Activated CD4-positive, alpha-beta T cell treated with anti-CD3 and anti-CD28 coated beads, Interleukin-2, amount 10 ng/mL, durations not matched to agents 24 days and 14 days (primary cell): ENCODE measurements around the gene CNIH3. TPM values are rescaled to one million over a fixed set of nuclear protein-coding genes. Genes with fewer than 3 reads are reported as not detected.

Source experiments
- DNase-seq: peaks from one replicate; pipeline ENCODE4 v3.0.0; 2022
- H3K27ac Mint-ChIP-seq: one replicate; pipeline ENCODE4 v1.8.0; 2022; ENCODE audit warnings: mild to moderate bottlenecking, mixed read lengths
- H3K27me3 Mint-ChIP-seq: one replicate; pipeline ENCODE4 v1.8.0; 2022; ENCODE audit warnings: mixed read lengths
- H3K36me3 Mint-ChIP-seq: one replicate; pipeline ENCODE4 v1.8.0; 2022; ENCODE audit warnings: low read depth, mild to moderate bottlenecking, mixed read lengths
- H3K4me1 Mint-ChIP-seq: one replicate; pipeline ENCODE4 v1.8.0; 2021; ENCODE audit warnings: mixed read lengths
- H3K4me3 Mint-ChIP-seq: one replicate; pipeline ENCODE4 v1.8.0; 2022; ENCODE audit warnings: mild to moderate bottlenecking, moderate library complexity, mixed read lengths
- H3K9me3 Mint-ChIP-seq: one replicate; pipeline ENCODE4 v1.8.0; 2021; ENCODE audit warnings: mixed read lengths
- intact Hi-C: fragments of 100-400 bp; cut with micrococcal nuclease; formaldehyde crosslinking; loops from one replicate; pipeline ENCODE4 v1.15.1; 2023
- total RNA-seq: library from RNA; stranded (reverse); gene quantifications from 2 replicates; pipeline ENCODE4 v1.2.3, GENCODE V29; 2022

CNIH3 gene
- total RNA-seq, 1 donor from 2014 or later, result 1.1 TPM

DNA sequence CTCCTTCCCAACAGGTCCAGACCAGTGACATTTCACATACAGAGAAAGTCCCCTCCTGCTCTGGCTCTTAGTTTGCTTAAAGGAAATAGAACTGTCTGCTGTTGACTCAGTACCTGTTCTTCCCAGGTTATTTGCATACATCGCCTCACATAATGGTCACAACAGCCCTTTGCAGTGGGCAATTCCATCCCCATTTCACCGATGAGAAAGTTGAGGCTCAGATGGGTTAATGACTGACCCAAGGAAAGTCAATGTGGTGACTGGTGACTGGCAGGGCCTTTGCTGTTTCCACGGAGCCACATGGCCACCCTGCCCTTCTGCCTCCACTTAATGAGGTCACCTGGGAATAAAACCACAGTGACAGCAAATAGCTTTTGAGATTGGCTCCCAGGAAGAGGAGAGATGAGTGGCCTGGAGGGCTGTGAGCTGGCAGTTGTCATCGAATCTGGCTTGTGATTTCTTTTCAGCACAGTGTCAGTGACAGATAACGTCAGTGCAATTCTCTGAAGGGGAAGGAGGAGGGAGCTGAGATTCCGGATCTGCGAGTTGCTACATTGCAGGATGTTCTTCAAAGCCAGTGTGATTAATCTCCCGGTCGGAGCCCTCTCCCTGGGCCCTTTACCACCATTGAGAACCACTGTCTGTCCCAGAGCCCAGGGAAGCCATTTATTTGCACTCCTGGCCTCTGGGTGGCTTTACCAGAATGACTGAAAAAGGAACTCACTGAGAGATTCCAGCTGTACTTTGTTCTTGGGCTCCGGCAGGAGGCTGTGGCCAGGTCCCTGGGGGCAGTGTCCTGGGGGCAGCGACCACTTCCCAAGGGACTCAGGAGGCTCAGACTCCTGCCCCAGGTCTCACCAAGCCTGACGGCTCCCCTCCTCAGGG is 117.2 kb downstream of the CNIH3 start:
- Mint-ChIP-seq H3K4me3 (no peak overlapping the region), H3K27me3 (peaks cover 3% of the 10 kb centered on the region), H3K9me3 (no peaks in the 10 kb centered on the region), H3K36me3 (no peaks in the 10 kb centered on the region), H3K4me1 (peaks cover 25% of the 10 kb centered on the region), H3K27ac (no peak overlapping the region)
- intact Hi-C loops, result no loop called here
- DNase-seq, result no peak

DNA sequence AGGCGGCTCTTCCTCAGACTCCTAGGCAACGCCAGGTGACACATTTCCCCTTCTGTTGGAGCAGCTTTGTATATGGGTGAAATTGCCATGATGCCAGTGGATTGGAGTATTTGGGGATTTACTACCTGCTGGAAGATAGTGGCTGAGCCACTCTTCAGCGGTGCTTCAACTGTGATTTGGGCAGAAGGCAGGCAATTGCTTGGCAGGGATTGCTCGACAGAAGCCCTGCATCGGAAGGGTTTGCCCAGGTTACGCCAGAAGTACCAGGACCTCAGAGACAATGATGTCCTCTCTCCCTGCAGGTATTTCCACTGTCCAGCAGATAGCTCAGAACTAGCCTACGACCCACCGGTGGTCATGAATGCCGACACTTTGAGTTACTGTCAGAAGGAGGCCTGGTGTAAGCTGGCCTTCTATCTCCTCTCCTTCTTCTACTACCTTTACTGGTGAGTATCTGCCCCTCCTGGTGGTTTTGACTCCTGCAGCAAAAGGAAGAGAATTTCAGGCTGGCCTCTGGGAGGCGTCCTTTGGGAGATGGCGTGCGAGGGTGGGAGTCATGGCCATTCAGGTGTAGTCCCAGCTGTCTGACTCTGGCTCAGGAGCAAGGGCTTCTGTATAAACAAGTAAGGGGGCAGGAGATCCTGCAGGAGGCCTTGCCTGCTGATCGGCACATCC is 118.3 kb downstream of the CNIH3 start:
- no peak overlapping the region for H3K27ac Mint-ChIP-seq
- H3K9me3 Mint-ChIP-seq, result no peaks in the 10 kb centered on the region
- no peaks in the 10 kb centered on the region for H3K36me3 Mint-ChIP-seq
- intact Hi-C loops, result no loop called here
- peaks cover 25% of the 10 kb centered on the region for H3K4me1 Mint-ChIP-seq
- H3K27me3 Mint-ChIP-seq, result peaks cover 6% of the 10 kb centered on the region
- DNase-seq, result no peak
- H3K4me3 Mint-ChIP-seq, result no peak overlapping the region

DNA sequence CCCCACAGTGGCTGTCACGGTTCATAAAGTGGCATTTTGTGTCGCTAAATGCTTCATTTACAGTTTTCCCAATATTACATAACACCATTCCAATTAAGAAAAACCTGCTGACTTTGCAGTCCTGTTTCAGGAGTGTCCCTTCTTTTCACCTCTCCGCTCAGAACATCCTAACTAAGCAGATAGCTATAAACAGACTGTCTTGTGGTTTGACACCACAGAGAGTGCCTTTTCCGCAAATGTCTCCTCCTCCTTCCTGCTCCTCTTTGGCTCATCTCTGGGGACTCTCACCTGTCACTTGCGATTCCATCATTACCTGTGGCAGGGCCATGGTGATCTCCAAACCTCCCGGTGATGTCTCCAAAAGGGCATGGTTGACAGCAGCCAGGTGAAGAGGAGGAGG is 119.0 kb downstream of the CNIH3 start:
- no peak overlapping the region for H3K4me3 Mint-ChIP-seq
- intact Hi-C loops, result no loop called here
- peak; percentile 70 for DNase-seq

DNA sequence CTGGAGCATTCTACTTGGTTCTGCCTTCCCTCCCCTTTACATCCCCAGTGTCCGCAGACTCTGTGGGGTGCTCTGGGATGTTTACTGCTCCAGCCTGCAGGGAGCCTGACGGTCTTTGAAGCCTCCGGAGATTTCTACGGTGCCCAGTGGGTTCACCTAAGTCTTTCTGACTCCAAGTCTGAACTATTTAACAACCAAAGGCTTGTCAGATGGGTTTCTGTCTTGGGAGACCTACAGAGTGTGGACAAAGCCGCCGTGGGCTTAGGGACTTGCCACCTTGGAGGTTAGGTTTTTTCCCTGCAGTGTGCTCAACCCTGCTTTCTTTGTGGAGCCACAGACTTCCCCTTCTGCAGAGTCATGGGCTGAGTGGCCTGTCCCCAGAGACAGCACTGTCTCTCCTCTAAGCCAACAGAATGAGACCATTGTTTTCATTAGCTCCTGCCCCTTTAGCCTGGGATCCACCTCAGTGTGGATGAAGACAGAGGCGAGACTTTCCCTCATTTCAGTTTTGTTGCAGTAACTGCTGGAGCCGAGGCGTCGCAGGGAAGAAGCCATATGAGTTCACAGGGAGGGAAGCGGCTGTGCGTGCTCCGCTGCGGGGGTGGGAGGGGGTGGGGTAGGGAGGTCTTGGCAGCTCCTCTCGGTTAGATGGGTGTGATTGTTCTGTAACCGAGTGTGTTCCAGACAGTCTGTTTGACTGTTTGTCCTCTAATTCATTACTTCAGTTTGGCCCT is 120.7 kb downstream of the CNIH3 start:
- intact Hi-C loops, result no loop called here
- no peak for DNase-seq
- H3K27ac Mint-ChIP-seq, result no peak overlapping the region
- no peaks in the 10 kb centered on the region for H3K36me3 Mint-ChIP-seq
- no peaks in the 10 kb centered on the region for H3K9me3 Mint-ChIP-seq
- peaks cover 30% of the 10 kb centered on the region for H3K4me1 Mint-ChIP-seq
- peaks cover 11% of the 10 kb centered on the region for H3K27me3 Mint-ChIP-seq
- no peak overlapping the region for H3K4me3 Mint-ChIP-seq

More for the DNA sequence above, 119.0 kb downstream of the CNIH3 start:
- no peaks in the 10 kb centered on the region for H3K9me3 Mint-ChIP-seq
- H3K27ac Mint-ChIP-seq, result no peak overlapping the region
- peaks cover 29% of the 10 kb centered on the region for H3K4me1 Mint-ChIP-seq
- no peaks in the 10 kb centered on the region for H3K36me3 Mint-ChIP-seq
- peaks cover 9% of the 10 kb centered on the region for H3K27me3 Mint-ChIP-seq

DNA sequence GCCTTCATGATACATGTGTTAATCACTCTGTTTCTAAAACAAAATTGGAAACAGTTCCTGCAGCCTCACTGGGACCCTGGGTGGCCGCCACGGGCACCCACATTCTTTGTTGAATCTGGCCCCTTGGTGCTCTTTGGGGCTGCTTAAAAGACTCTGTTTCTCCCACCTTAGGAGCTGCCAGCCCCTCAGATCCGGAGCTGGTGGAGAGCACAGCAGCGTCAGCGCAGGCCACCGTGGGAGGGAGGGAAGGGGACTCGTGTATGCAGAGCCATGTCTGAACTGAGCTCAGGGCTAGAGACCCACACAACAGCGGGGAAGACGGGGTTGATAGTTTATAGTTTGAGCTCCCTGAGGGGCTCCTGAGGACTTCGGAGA is 121.2 kb downstream of the CNIH3 start:
- intact Hi-C loops, result no loop called here
- Mint-ChIP-seq H3K4me3 (no peak overlapping the region), H3K4me1 (peaks cover 30% of the 10 kb centered on the region), H3K36me3 (no peaks in the 10 kb centered on the region), H3K27me3 (peaks cover 11% of the 10 kb centered on the region), H3K27ac (no peak overlapping the region), H3K9me3 (no peaks in the 10 kb centered on the region)
- no peak for DNase-seq

- H3K27ac Mint-ChIP-seq, result no peak overlapping the region
- no peaks in the 10 kb centered on the region for H3K9me3 Mint-ChIP-seq
- H3K36me3 Mint-ChIP-seq, result no peaks in the 10 kb centered on the region
- intact Hi-C loops, result no loop called here
- H3K4me3 Mint-ChIP-seq, result no peak overlapping the region
- no peak for DNase-seq
- peaks cover 18% of the 10 kb centered on the region for H3K4me1 Mint-ChIP-seq
- peaks cover 13% of the 10 kb centered on the region for H3K27me3 Mint-ChIP-seq
These were observed 123.3 kb downstream of the CNIH3 start for GRCh38 chr1:224739303-224739996.

GRCh38 chr1:224739997-224740684 is 124.0 kb downstream of the CNIH3 start:
- no peak overlapping the region for H3K4me3 Mint-ChIP-seq
- H3K9me3 Mint-ChIP-seq, result no peaks in the 10 kb centered on the region
- no peak for DNase-seq
- peaks cover 13% of the 10 kb centered on the region for H3K27me3 Mint-ChIP-seq
- H3K4me1 Mint-ChIP-seq, result peaks cover 14% of the 10 kb centered on the region
- intact Hi-C loops, result no loop called here
- no peak overlapping the region for H3K27ac Mint-ChIP-seq
- no peaks in the 10 kb centered on the region for H3K36me3 Mint-ChIP-seq

GRCh38 chr1:224740685-224741052 is 124.6 kb downstream of the CNIH3 start:
- H3K4me3 Mint-ChIP-seq, result no peak overlapping the region
- H3K36me3 Mint-ChIP-seq, result no peaks in the 10 kb centered on the region
- H3K27ac Mint-ChIP-seq, result no peak overlapping the region
- peaks cover 13% of the 10 kb centered on the region for H3K4me1 Mint-ChIP-seq
- no peak for DNase-seq
- intact Hi-C loops, result no loop called here
- peaks cover 13% of the 10 kb centered on the region for H3K27me3 Mint-ChIP-seq
- no peaks in the 10 kb centered on the region for H3K9me3 Mint-ChIP-seq

DNA sequence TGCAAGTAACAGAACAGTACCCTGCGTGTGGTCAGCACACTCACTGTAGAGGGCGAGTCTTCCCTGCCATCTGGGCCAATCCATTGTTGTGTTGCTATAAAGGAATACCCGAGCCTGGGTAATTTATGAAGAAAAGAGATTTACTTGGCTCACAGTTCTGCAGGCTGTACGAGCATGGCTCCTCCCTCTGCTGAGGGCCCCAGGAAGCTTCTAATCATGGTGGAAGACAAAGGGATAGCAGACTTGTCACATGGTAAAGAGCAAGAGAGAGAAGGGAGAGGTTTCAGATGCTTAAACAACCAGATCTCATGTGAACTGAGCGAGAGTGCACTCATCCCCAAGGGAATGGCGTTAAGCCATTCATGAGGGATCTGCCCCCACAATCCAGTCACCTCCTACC is 126.2 kb downstream of the CNIH3 start:
- peaks cover 11% of the 10 kb centered on the region for H3K27me3 Mint-ChIP-seq
- DNase-seq, result no peak
- no peaks in the 10 kb centered on the region for H3K36me3 Mint-ChIP-seq
- peaks cover 13% of the 10 kb centered on the region for H3K4me1 Mint-ChIP-seq
- intact Hi-C loops, result no loop called here
- no peak overlapping the region for H3K27ac Mint-ChIP-seq
- H3K4me3 Mint-ChIP-seq, result no peak overlapping the region
- H3K9me3 Mint-ChIP-seq, result no peaks in the 10 kb centered on the region

DNA sequence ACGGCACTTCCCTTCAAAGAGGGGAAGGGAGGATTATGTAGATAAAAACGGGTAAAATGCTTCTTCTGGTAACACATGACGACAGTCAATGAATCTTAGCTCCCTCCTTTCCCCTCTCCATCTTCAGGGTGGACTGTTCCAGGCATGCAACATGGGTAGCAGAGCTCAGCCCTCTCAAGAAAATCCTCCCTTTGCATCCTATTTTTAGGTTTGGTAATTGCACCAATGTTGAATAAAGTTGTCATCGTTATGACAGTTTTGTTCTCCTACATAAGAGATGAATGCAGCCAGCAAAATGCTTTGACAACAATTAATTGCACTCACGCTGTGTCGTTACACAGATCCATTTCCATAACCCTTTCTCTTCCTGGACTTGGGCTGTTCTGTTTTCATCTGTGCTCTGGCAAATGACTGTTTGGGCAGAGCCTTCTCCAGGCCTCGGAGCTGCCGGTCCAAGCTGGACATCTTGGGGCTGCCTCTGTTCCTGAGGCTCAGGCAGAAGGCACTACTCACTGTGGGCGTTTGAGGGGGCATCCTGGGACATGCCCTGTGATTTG is 127.6 kb downstream of the CNIH3 start:
- intact Hi-C loops, result no loop called here
- Mint-ChIP-seq H3K36me3 (no peaks in the 10 kb centered on the region), H3K27ac (no peak overlapping the region), H3K4me3 (no peak overlapping the region), H3K4me1 (peaks cover 13% of the 10 kb centered on the region), H3K9me3 (no peaks in the 10 kb centered on the region), H3K27me3 (peaks cover 9% of the 10 kb centered on the region)
- DNase-seq, result no peak

DNA sequence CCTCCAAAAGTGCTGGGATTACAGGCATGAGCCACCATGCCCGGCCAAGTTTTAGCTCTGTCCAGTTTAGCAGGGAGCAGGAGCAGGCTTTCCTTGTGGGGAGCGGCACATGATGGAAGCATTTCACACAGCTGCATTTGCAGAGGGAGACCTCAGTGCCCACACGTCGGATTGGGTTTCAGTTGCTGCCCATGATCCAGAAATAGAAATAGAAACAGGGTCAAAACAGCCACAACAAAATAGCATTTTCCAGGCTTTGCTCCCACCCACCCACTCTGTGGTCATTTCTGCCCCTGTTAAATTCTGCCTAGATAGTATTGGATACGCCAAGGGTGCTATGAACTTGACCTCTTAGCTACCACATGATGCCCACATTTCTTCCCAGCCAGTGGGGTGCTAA is 128.4 kb downstream of the CNIH3 start:
- Mint-ChIP-seq H3K4me1 (peaks cover 13% of the 10 kb centered on the region), H3K27ac (no peak overlapping the region), H3K27me3 (peaks cover 7% of the 10 kb centered on the region), H3K36me3 (no peaks in the 10 kb centered on the region), H3K4me3 (no peak overlapping the region), H3K9me3 (no peaks in the 10 kb centered on the region)
- DNase-seq, result no peak
- intact Hi-C loops, result no loop called here

DNA sequence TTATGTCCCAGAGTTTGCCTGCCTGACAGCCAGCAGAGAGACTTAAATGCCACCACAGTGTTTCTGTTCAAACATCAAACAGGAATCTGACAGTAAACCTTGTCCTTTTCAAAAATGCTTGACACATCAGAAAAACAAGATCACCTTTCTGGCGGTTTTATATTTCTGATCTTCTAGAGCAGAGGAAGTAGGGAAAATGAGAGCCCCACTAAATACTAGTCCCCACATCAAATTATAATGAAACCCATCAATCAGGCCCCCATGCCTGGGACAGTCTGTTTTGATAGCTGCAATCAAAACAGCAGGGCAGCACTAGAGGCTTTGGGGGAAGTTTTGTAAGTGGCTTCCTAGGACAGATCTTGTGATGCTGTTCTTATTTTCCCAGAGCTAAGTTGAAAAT is 129.3 kb downstream of the CNIH3 start:
- intact Hi-C loops, result no loop called here
- Mint-ChIP-seq H3K27me3 (peaks cover 5% of the 10 kb centered on the region), H3K27ac (no peak overlapping the region), H3K4me1 (peaks cover 9% of the 10 kb centered on the region), H3K36me3 (no peaks in the 10 kb centered on the region), H3K4me3 (no peak overlapping the region), H3K9me3 (no peaks in the 10 kb centered on the region)
- DNase-seq, result no peak

- Mint-ChIP-seq H3K27ac (no peak overlapping the region), H3K36me3 (no peaks in the 10 kb centered on the region), H3K9me3 (no peaks in the 10 kb centered on the region), H3K27me3 (peaks cover 6% of the 10 kb centered on the region), H3K4me3 (no peak overlapping the region), H3K4me1 (peaks cover 10% of the 10 kb centered on the region)
- no peak for DNase-seq
- intact Hi-C loops, result no loop called here
These were observed 129.8 kb downstream of the CNIH3 start for GRCh38 chr1:224745924-224746323.
